Measurements from ENCODE around the gene GMNN.
"Not testable (repeated sequence)": the region's sequence is repeated elsewhere in the genome, so short reads cannot be mapped to it uniquely, and the experiment has no call there.

The GMNN gene

DNA sequence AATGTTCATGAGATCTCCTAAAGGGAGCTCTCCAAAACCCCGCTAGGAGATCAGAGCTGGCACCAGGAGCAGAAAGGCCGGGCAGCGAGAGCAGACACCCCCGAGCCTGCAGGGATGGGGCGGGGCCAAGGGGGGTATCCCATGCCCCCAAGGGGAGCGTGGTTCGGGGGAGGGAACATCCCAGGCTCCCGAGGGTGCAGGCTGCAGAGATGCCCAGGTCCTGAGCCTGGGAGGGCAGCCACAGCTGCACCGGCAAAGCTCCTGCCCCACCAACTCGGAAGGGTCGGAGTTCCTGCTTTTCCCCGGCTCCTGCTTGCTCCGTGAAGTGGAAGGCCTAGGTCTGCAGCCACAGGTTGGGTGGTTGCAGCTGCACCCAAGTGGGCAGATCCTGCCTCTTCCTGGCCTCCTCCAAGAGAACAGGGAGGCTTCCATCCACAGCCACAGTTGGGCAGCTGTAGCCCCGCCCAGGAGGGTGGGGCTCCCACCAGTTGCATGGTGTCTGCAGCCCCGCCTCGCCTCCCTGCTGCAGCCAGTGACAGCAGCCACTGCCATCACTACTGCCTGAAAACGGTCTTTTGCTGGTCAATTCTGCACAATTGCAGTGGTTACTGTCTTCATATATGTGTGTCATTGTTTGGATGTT, 13.4 kb upstream of the GMNN start:
- peaks cover 2% of the 10 kb centered on the region for H3K9me3 ChIP-seq (ENCODE audit: insufficient read depth, low read depth, low read length)
- no peak overlapping the region for H4K12ac ChIP-seq (ENCODE audit: low read depth, low read length)
- H3K27ac ChIP-seq (ENCODE audit: low read depth, low read length): no peak overlapping the region
- H3K9ac ChIP-seq (ENCODE audit: low read length): no peak overlapping the region
- H3K36me3 ChIP-seq (ENCODE audit: control insufficient read depth in 1 of 2, insufficient read depth in 2 of 2, low read length in 2 of 2): no peaks in the 10 kb centered on the region
- H2BK5ac ChIP-seq (ENCODE audit: low read depth, low read length, poor library complexity): no peak overlapping the region
- H3K18ac ChIP-seq (ENCODE audit: low read length): no peak overlapping the region
- H3K23ac ChIP-seq (ENCODE audit: low read length): no peak overlapping the region
- H3K4me3 ChIP-seq (ENCODE audit: low read depth, low read length): no peak overlapping the region
- H3K79me2 ChIP-seq (ENCODE audit: control insufficient read depth, insufficient read depth, low read length, poor library complexity): no peaks in the 10 kb centered on the region
- H3K27me3 ChIP-seq (ENCODE audit: insufficient read depth, low read length): no peaks in the 10 kb centered on the region
- no peak overlapping the region for H2AK5ac ChIP-seq (ENCODE audit: low read length)
- H4K91ac ChIP-seq (ENCODE audit: low read depth, low read length): no peak overlapping the region
- H3K4me2 ChIP-seq (ENCODE audit: low read length): no peak overlapping the region
- H3K4ac ChIP-seq (ENCODE audit: low read depth, low read length): no peak overlapping the region
- no peaks in the 10 kb centered on the region for H3K4me1 ChIP-seq (ENCODE audit: control insufficient read depth in 1 of 2, insufficient read depth in 2 of 2, low read length in 2 of 2)
- no peak overlapping the region for H2AFZ ChIP-seq (ENCODE audit: insufficient read depth, low read length, poor library complexity)
- H3K14ac ChIP-seq (ENCODE audit: low read length): no peak overlapping the region
- H2BK12ac ChIP-seq (ENCODE audit: low read length): no peak overlapping the region
- no peak overlapping the region for H2BK120ac ChIP-seq (ENCODE audit: insufficient read depth, low read length, poor library complexity)
- DNase-seq: peak in 1 of 2 donors; percentile 16
- no peak overlapping the region for H4K8ac ChIP-seq (ENCODE audit: low read depth, low read length)
- no CpG with 5 or more reads among the region's 17 CpGs for WGBS (ENCODE audit: extremely low coverage, insufficient coverage, insufficient read length)
- no peaks in the 10 kb centered on the region for H3K79me1 ChIP-seq (ENCODE audit: low read length)

GRCh38 chr6:24761851-24762250, 12.9 kb upstream of the GMNN start:
- no peak overlapping the region for H3K4me2 ChIP-seq (ENCODE audit: low read length)
- H2BK120ac ChIP-seq (ENCODE audit: insufficient read depth, low read length, poor library complexity): no peak overlapping the region
- no peak overlapping the region for H4K91ac ChIP-seq (ENCODE audit: low read depth, low read length)
- no peaks in the 10 kb centered on the region for H3K4me1 ChIP-seq (ENCODE audit: control insufficient read depth in 1 of 2, insufficient read depth in 2 of 2, low read length in 2 of 2)
- no peak overlapping the region for H3K23ac ChIP-seq (ENCODE audit: low read length)
- no peak overlapping the region for H3K14ac ChIP-seq (ENCODE audit: low read length)
- H3K18ac ChIP-seq (ENCODE audit: low read length): no peak overlapping the region
- no peak overlapping the region for H3K4ac ChIP-seq (ENCODE audit: low read depth, low read length)
- no peak overlapping the region for H3K9ac ChIP-seq (ENCODE audit: low read length)
- H2BK5ac ChIP-seq (ENCODE audit: low read depth, low read length, poor library complexity): no peak overlapping the region
- no peaks in the 10 kb centered on the region for H3K36me3 ChIP-seq (ENCODE audit: control insufficient read depth in 1 of 2, insufficient read depth in 2 of 2, low read length in 2 of 2)
- H3K9me3 ChIP-seq (ENCODE audit: insufficient read depth, low read depth, low read length): peaks cover 2% of the 10 kb centered on the region
- DNase-seq: no peak
- H2BK12ac ChIP-seq (ENCODE audit: low read length): no peak overlapping the region
- H2AFZ ChIP-seq (ENCODE audit: insufficient read depth, low read length, poor library complexity): no peak overlapping the region
- no peak overlapping the region for H3K27ac ChIP-seq (ENCODE audit: low read depth, low read length)
- H4K8ac ChIP-seq (ENCODE audit: low read depth, low read length): no peak overlapping the region
- no peak overlapping the region for H4K12ac ChIP-seq (ENCODE audit: low read depth, low read length)
- H3K79me2 ChIP-seq (ENCODE audit: control insufficient read depth, insufficient read depth, low read length, poor library complexity): no peaks in the 10 kb centered on the region
- H2AK5ac ChIP-seq (ENCODE audit: low read length): no peak overlapping the region
- H3K27me3 ChIP-seq (ENCODE audit: insufficient read depth, low read length): no peaks in the 10 kb centered on the region
- no peaks in the 10 kb centered on the region for H3K79me1 ChIP-seq (ENCODE audit: low read length)
- H3K4me3 ChIP-seq (ENCODE audit: low read depth, low read length): no peak overlapping the region

DNA sequence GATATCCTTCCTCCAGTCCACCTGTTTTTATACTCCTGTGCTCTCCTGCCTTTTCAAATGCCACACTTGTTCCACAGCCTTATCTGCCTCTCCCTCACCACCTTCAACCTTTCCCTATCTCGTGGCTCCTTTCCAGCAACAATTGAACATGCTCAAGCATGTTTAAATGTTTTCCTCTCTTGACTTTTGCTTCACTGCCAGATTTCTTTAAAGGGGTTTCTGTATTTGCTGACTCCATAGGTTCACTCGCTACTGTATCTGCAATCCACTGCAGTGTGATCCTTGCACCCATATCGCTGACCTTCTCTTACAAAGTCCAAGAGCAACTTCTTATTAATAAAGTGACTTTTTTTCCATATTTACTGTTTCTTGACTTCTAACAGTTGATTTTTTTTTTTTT, 11.2 kb upstream of the GMNN start:
- Histone ChIP-seq H3K18ac (ENCODE audit: low read length) (no peak overlapping the region), H3K4me2 (ENCODE audit: low read length) (no peak overlapping the region), H3K79me2 (ENCODE audit: control insufficient read depth, insufficient read depth, low read length, poor library complexity) (no peaks in the 10 kb centered on the region), H3K4me3 (ENCODE audit: low read depth, low read length) (no peak overlapping the region), H3K14ac (ENCODE audit: low read length) (no peak overlapping the region), H3K4ac (ENCODE audit: low read depth, low read length) (no peak overlapping the region), H3K4me1 (ENCODE audit: control insufficient read depth in 1 of 2, insufficient read depth in 2 of 2, low read length in 2 of 2) (no peaks in the 10 kb centered on the region), H4K91ac (ENCODE audit: low read depth, low read length) (no peak overlapping the region), H3K36me3 (ENCODE audit: control insufficient read depth in 1 of 2, insufficient read depth in 2 of 2, low read length in 2 of 2) (no peaks in the 10 kb centered on the region), H4K12ac (ENCODE audit: low read depth, low read length) (no peak overlapping the region), H3K79me1 (ENCODE audit: low read length) (no peaks in the 10 kb centered on the region), H4K8ac (ENCODE audit: low read depth, low read length) (no peak overlapping the region), H3K9ac (ENCODE audit: low read length) (no peak overlapping the region), H2BK5ac (ENCODE audit: low read depth, low read length, poor library complexity) (no peak overlapping the region), H3K27me3 (ENCODE audit: insufficient read depth, low read length) (no peaks in the 10 kb centered on the region), H2AK5ac (ENCODE audit: low read length) (no peak overlapping the region), H3K27ac (ENCODE audit: low read depth, low read length) (no peak overlapping the region), H3K23ac (ENCODE audit: low read length) (no peak overlapping the region), H2BK12ac (ENCODE audit: low read length) (no peak overlapping the region), H2BK120ac (ENCODE audit: insufficient read depth, low read length, poor library complexity) (no peak overlapping the region), H2AFZ (ENCODE audit: insufficient read depth, low read length, poor library complexity) (no peak overlapping the region), H3K9me3 (ENCODE audit: insufficient read depth, low read depth, low read length) (peaks cover 2% of the 10 kb centered on the region)
- no CpG with 5 or more reads among the region's 3 CpGs for WGBS (ENCODE audit: extremely low coverage, insufficient coverage, insufficient read length)
- DNase-seq: no peak

- not testable (repeated sequence) for H2AFZ ChIP-seq (ENCODE audit: insufficient read depth, low read length, poor library complexity); DNase-seq; H4K8ac ChIP-seq (ENCODE audit: low read depth, low read length); H3K4me1 ChIP-seq (ENCODE audit: control insufficient read depth in 1 of 2, insufficient read depth in 2 of 2, low read length in 2 of 2); H3K79me1 ChIP-seq (ENCODE audit: low read length); H3K4me3 ChIP-seq (ENCODE audit: low read depth, low read length); H2BK5ac ChIP-seq (ENCODE audit: low read depth, low read length, poor library complexity); H2AK5ac ChIP-seq (ENCODE audit: low read length); H3K9ac ChIP-seq (ENCODE audit: low read length); H3K4me2 ChIP-seq (ENCODE audit: low read length); H3K23ac ChIP-seq (ENCODE audit: low read length); H3K27me3 ChIP-seq (ENCODE audit: insufficient read depth, low read length); H3K9me3 ChIP-seq (ENCODE audit: insufficient read depth, low read depth, low read length); H3K18ac ChIP-seq (ENCODE audit: low read length); H3K27ac ChIP-seq (ENCODE audit: low read depth, low read length); H4K12ac ChIP-seq (ENCODE audit: low read depth, low read length); H3K4ac ChIP-seq (ENCODE audit: low read depth, low read length); H3K14ac ChIP-seq (ENCODE audit: low read length); H3K79me2 ChIP-seq (ENCODE audit: control insufficient read depth, insufficient read depth, low read length, poor library complexity); H2BK12ac ChIP-seq (ENCODE audit: low read length); H3K36me3 ChIP-seq (ENCODE audit: control insufficient read depth in 1 of 2, insufficient read depth in 2 of 2, low read length in 2 of 2); H4K91ac ChIP-seq (ENCODE audit: low read depth, low read length); H2BK120ac ChIP-seq (ENCODE audit: insufficient read depth, low read length, poor library complexity)
- no CpG with 5 or more reads among the region's 20 CpGs for WGBS (ENCODE audit: extremely low coverage, insufficient coverage, insufficient read length)
Observed at GRCh38 chr6:24764833-24765828, 9.6 kb upstream of the GMNN start.
